K562 (cell line): ENCODE data around the gene GPR42. TPM values are rescaled to one million over a fixed set of nuclear protein-coding genes. Genes with fewer than 3 reads are reported as not detected.

Source experiments
- ARID1B ChIP-seq: fragments of 450-650 bp; IDR thresholded peaks from 2 replicates; pipeline ENCODE4 v1.6.1; 2016; ENCODE audit warnings: antibody characterized with exemption, mild to moderate bottlenecking, inconsistent platforms
- DPF2 ChIP-seq: fragments of 450-650 bp; IDR thresholded peaks from 2 replicates; pipeline ENCODE4 v1.6.1; 2016
- ESRRA ChIP-seq: fragments of 450-650 bp; IDR thresholded peaks from 2 replicates; pipeline ENCODE4 v1.6.1; 2014; ENCODE audit warnings: low read depth, mild to moderate bottlenecking, moderate library complexity, borderline replicate concordance
- FOSL1 ChIP-seq: fragments of 200-800 bp; sonication (Bioruptor generic); conservative IDR thresholded peaks from 2 replicates; pipeline ENCODE4 v1.6.1; 2016; ENCODE audit warnings: missing genetic modification characterization, missing compliant biosample characterization
- MEIS2 ChIP-seq: fragments of 450-650 bp; IDR thresholded peaks from 2 replicates; pipeline ENCODE4 v1.6.1; 2014; ENCODE audit warnings: mild to moderate bottlenecking; ENCODE audit not compliant: partially characterized antibody
- NR2C1 ChIP-seq, 2 experiments: fragments of 450-650 bp; IDR thresholded peaks; 2 replicates each; pipeline ENCODE4 v1.6.1; 2017; ENCODE audit warnings: mild to moderate bottlenecking in 2 of 2, antibody characterized with exemption in 1 of 2, inconsistent platforms in 1 of 2, missing compliant biosample characterization in 1 of 2, missing genetic modification characterization in 1 of 2
- PHF8 ChIP-seq: fragments of 200-600 bp; sonication (generic); IDR thresholded peaks from 2 replicates; pipeline ENCODE4 v1.6.1; 2012; ENCODE audit warnings: mixed run types, mild to moderate bottlenecking, inconsistent platforms, low read length, moderate library complexity, borderline replicate concordance
- RCOR1 ChIP-seq, 2 experiments: IDR thresholded peaks; 2 replicates each; pipeline ENCODE4 v1.6.1; 2012; ENCODE audit warnings: low read depth in 2 of 2, low read length in 2 of 2, borderline replicate concordance in 1 of 2, improper control_type of control experiment in 1 of 2
- SAFB ChIP-seq: fragments of 200-400 bp; formaldehyde crosslinking; IDR thresholded peaks from 2 replicates; pipeline ENCODE4 v1.6.1; 2017; ENCODE audit warnings: low read depth, low read length, borderline replicate concordance
- ZNF263 ChIP-seq: sonication (generic); formaldehyde crosslinking; IDR thresholded peaks from 2 replicates; pipeline ENCODE4 v1.8.0; 2022; ENCODE audit warnings: mild to moderate bottlenecking, missing genetic modification reagents, borderline replicate concordance
- polyA plus RNA-seq, 8 experiments: library from polyadenylated mRNA; depleted of rRNA in 4 of 8; stranded (reverse) in 5 of 8; unstranded in 3 of 8; fragments of >200 nt; fragmentation: Nextera tagmentation in 2 of 8; fragmentation: Illumina TruSeq in 1 of 8; extraction: Ambion mirVana in 2 of 8; extraction: Trizol in 1 of 8; gene quantifications; 2 replicates each; pipeline versions ENCODE4 v1.2.1 to v1.2.3, GENCODE V29; 2011 to 2014; ENCODE audit warnings: inconsistent platforms in 1 of 8, missing spikeins in 1 of 8
- total RNA-seq, 7 experiments: library from RNA; depleted of rRNA in 6 of 7; stranded (reverse); fragments of >200 nt in 6 of 7; fragmentation: Illumina TruSeq in 2 of 7; extraction: Trizol in 2 of 7; gene quantifications; 2 replicates each; pipeline versions ENCODE4 v1.2.1 to v1.2.3, GENCODE V29; 2011 to 2021; ENCODE audit warnings: low replicate concordance in 1 of 7
- TF ChIP-seq, protein P1 (sequence below): fragments of 250-450 bp; sonication (Bioruptor Pico); IDR thresholded peaks from 2 replicates; pipeline ENCODE4 v1.4.0; 2020
- TF ChIP-seq, protein P2 (sequence below), 2 experiments: fragments of 250-450 bp in 1 of 2; fragments of 450-650 bp in 1 of 2; sonication (Bioruptor Pico) in 1 of 2; IDR thresholded peaks; 2 replicates each; pipeline versions ENCODE4 v1.6.1 to v1.8.0; 2016 to 2021; ENCODE audit warnings: mild to moderate bottlenecking in 2 of 2, moderate library complexity in 2 of 2, missing compliant biosample characterization in 1 of 2, missing genetic modification characterization in 1 of 2
- TF ChIP-seq, protein P3 (sequence below): fragments of 450-650 bp; IDR thresholded peaks from 2 replicates; pipeline ENCODE4 v1.6.1; 2016
- TF ChIP-seq, protein P4 (sequence below), 2 experiments: fragments of 450-650 bp in 1 of 2; sonication (generic) in 1 of 2; formaldehyde crosslinking in 1 of 2; IDR thresholded peaks in 1 of 2; conservative IDR thresholded peaks in 1 of 2; 2 replicates each; pipeline versions ENCODE4 v1.6.1 to v1.8.1; 2016 to 2023; ENCODE audit warnings: mild to moderate bottlenecking in 2 of 2, moderate library complexity in 2 of 2, inconsistent platforms in 1 of 2, missing genetic modification reagents in 1 of 2
- TF ChIP-seq, protein P5 (sequence below): sonication (generic); formaldehyde crosslinking; IDR thresholded peaks from 2 replicates; pipeline ENCODE4 v1.8.0; 2022; ENCODE audit warnings: missing genetic modification reagents, mild to moderate bottlenecking, moderate library complexity, borderline replicate concordance

Gene GPR42
- total and polyA plus RNA-seq, 9 of the 15 experiments (the other 6 are each of a cell fraction or from before 2014, with no cell fraction given): not detected

DNA sequence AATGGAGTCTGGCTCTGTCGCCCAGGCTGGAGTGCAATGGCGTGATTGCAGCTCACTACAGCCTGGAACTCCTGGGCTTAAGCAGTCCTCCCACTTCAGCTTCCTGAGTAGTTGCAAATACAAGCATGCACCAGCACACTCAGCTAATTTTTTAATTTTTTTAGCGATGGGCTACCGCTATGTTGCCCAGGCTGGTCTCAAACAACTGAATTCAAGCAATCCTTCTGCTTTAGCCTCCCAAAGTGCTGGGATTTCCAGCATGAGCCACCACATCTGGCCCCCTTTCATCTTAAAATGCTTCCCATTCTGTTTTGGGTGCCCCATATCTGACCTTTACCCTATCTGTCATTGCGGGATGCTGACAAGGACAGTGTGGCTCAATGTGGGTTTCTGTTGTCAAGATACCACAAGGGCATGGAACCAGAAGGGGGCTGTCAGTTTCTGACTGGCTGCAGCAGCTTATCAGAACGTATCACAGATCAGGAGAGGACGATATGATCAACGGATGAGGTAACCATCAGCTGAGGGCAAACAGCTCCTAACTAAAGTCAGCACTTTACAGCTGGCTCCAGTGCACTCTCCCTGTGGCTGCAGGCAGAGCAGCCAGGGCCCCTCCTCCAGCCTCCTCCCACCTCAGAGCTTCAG, 32.4 kb downstream of the GPR42 start (continued):
- TF ChIP-seq, protein P1, sequence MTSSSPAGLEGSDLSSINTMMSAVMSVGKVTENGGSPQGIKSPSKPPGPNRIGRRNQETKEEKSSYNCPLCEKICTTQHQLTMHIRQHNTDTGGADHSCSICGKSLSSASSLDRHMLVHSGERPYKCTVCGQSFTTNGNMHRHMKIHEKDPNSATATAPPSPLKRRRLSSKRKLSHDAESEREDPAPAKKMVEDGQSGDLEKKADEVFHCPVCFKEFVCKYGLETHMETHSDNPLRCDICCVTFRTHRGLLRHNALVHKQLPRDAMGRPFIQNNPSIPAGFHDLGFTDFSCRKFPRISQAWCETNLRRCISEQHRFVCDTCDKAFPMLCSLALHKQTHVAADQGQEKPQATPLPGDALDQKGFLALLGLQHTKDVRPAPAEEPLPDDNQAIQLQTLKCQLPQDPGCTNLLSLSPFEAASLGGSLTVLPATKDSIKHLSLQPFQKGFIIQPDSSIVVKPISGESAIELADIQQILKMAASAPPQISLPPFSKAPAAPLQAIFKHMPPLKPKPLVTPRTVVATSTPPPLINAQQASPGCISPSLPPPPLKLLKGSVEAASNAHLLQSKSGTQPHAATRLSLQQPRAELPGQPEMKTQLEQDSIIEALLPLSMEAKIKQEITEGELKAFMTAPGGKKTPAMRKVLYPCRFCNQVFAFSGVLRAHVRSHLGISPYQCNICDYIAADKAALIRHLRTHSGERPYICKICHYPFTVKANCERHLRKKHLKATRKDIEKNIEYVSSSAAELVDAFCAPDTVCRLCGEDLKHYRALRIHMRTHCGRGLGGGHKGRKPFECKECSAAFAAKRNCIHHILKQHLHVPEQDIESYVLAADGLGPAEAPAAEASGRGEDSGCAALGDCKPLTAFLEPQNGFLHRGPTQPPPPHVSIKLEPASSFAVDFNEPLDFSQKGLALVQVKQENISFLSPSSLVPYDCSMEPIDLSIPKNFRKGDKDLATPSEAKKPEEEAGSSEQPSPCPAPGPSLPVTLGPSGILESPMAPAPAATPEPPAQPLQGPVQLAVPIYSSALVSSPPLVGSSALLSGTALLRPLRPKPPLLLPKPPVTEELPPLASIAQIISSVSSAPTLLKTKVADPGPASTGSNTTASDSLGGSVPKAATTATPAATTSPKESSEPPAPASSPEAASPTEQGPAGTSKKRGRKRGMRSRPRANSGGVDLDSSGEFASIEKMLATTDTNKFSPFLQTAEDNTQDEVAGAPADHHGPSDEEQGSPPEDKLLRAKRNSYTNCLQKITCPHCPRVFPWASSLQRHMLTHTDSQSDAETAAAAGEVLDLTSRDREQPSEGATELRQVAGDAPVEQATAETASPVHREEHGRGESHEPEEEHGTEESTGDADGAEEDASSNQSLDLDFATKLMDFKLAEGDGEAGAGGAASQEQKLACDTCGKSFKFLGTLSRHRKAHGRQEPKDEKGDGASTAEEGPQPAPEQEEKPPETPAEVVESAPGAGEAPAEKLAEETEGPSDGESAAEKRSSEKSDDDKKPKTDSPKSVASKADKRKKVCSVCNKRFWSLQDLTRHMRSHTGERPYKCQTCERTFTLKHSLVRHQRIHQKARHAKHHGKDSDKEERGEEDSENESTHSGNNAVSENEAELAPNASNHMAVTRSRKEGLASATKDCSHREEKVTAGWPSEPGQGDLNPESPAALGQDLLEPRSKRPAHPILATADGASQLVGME (CRISPR knock-in tag): peak; percentile 54; the same call in 1 of the 2 replicates
- TF ChIP-seq RCOR1 (IDR thresholded peaks at IDR 0.05; ENCODE audit: borderline replicate concordance in 1 of 2, low read depth in 2 of 2, low read length in 2 of 2) (peak in 1 of 2 experiments; percentile 23; a peak in 1 of 4 replicates), SAFB (no peak), ZNF263 (CRISPR knock-in tag) (no peak), MEIS2 (peak; percentile 63), PHF8 (no peak), DPF2 (0 out of 2 replicates have a peak, but pooled peaks have one; percentile 14), NR2C1 (IDR thresholded peaks at IDR 0.05) (no peak), NR2C1 (tag; IDR thresholded peaks at IDR 0.05) (peak; percentile 62), ARID1B (peak; percentile 38), ESRRA (peak; percentile 83), FOSL1 (tag) (peak; percentile 31; the same call in 1 of the 2 replicates)
- TF ChIP-seq, protein P2, sequence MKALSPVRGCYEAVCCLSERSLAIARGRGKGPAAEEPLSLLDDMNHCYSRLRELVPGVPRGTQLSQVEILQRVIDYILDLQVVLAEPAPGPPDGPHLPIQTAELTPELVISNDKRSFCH (CRISPR knock-in tag; IDR thresholded peaks at IDR 0.05): no peak
- TF ChIP-seq, protein P2 (tag; IDR thresholded peaks at IDR 0.05): peak; percentile 69; the same call in 1 of the 2 replicates
- TF ChIP-seq, protein P3, sequence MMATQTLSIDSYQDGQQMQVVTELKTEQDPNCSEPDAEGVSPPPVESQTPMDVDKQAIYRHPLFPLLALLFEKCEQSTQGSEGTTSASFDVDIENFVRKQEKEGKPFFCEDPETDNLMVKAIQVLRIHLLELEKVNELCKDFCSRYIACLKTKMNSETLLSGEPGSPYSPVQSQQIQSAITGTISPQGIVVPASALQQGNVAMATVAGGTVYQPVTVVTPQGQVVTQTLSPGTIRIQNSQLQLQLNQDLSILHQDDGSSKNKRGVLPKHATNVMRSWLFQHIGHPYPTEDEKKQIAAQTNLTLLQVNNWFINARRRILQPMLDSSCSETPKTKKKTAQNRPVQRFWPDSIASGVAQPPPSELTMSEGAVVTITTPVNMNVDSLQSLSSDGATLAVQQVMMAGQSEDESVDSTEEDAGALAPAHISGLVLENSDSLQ: peak; percentile 31; the same call in 1 of the 2 replicates
- TF ChIP-seq, protein P4, sequence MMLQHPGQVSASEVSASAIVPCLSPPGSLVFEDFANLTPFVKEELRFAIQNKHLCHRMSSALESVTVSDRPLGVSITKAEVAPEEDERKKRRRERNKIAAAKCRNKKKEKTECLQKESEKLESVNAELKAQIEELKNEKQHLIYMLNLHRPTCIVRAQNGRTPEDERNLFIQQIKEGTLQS (IDR thresholded peaks at IDR 0.05): peak; percentile 38; the same call in 1 of the 2 replicates
- TF ChIP-seq, protein P4 (CRISPR knock-in tag; conservative IDR thresholded peaks at IDR 0.05): no peak
- TF ChIP-seq, protein P5, sequence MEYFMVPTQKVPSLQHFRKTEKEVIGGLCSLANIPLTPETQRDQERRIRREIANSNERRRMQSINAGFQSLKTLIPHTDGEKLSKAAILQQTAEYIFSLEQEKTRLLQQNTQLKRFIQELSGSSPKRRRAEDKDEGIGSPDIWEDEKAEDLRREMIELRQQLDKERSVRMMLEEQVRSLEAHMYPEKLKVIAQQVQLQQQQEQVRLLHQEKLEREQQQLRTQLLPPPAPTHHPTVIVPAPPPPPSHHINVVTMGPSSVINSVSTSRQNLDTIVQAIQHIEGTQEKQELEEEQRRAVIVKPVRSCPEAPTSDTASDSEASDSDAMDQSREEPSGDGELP (CRISPR knock-in tag): peak; percentile 33; the same call in 1 of the 2 replicates
